ENCODE results near the gene ST8SIA6. TPM values are rescaled to one million over a fixed set of nuclear protein-coding genes. Genes with fewer than 3 reads are reported as not detected.

The ST8SIA6 gene
- total RNA-seq, 2 donors from 2014 or later, result not detected

DNA sequence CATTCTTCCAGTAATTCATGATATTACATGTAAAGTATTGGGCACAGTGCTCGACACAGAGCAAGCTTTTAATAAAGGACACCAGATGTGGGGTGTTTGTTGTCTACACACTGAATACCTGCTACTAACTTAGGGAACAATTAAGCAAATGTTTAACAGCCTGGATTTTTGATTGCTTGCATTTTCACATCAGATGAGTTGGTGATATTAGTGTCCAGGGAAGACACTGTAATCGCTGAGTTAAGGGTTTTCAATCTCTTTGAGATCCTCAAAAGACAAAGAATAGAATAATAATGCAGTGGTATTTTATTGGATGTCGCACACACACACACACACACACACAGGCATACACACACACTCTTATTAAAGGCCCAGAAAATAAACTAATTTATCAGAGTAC, 147.3 kb downstream of the ST8SIA6 start:
- no peaks in the 10 kb centered on the region for H3K36me3 ChIP-seq (replicated peaks in 1 of 2; ENCODE audit: insufficient read depth in 1 of 2, low read depth in 2 of 2)
- H3K27ac ChIP-seq, result no peak overlapping the region
- DNase-seq, result no peak
- 59 to 69% methylated on average over 3 of the region's 3 CpGs for WGBS, 2 donors
- H3K4me1 ChIP-seq, result no peaks in the 10 kb centered on the region
- ATAC-seq, result no peak
- TF ChIP-seq POLR2A (IDR thresholded peaks at IDR 0.05), result no peak
- TF ChIP-seq CTCF (IDR thresholded peaks at IDR 0.05), result no peak
- no peaks in the 10 kb centered on the region for H3K27me3 ChIP-seq
- intact Hi-C loops (cut with DNase I), result no loop called here
- H3K9me3 ChIP-seq, result no peaks in the 10 kb centered on the region
- H3K4me3 ChIP-seq, result no peak overlapping the region

DNA sequence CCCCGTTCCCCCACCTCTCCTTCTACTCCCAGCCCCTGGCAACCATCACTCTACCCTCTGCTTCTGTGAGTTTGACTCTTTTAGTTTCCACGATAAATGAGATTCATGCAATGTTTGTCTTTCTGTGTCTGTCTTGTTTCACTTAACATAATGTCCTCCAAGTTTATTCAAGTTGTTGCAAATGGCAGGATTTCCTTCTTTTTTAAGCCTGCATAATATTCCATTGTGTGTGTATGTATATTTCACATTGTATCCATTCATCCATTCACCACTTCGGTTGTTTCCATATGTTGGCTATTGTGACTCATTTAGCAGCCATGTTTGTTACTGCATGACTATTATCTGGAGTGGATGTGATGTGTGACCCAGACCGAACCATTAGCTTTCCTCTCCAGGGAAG, 162.0 kb downstream of the ST8SIA6 start:
- Histone ChIP-seq H3K4me1 (no peaks in the 10 kb centered on the region), H3K4me3 (no peak overlapping the region), H3K36me3 (replicated peaks in 1 of 2; ENCODE audit: insufficient read depth in 1 of 2, low read depth in 2 of 2) (no peaks in the 10 kb centered on the region), H3K27me3 (no peaks in the 10 kb centered on the region), H3K27ac (no peak overlapping the region), H3K9me3 (no peaks in the 10 kb centered on the region)
- TF ChIP-seq POLR2A (IDR thresholded peaks at IDR 0.05) (no peak), CTCF (IDR thresholded peaks at IDR 0.05) (no peak)
- intact Hi-C loops (cut with DNase I), result no loop called here
- WGBS, 2 donors, result 65 to 80% methylated on average over 4 of the region's 4 CpGs
- ATAC-seq (no peak), DNase-seq (no peak)

GRCh38 chr10:17290226-17290625, 164.2 kb downstream of the ST8SIA6 start:
- ATAC-seq (peak; percentile 77), DNase-seq (peak in 3 of 4 donors; percentile 18 to 36 (median 32))
- no peak overlapping the region for H3K4me3 ChIP-seq
- TF ChIP-seq CTCF (IDR thresholded peaks at IDR 0.05), result peak in 6 of 7 experiments; percentile 25 to 83 (median 72)
- no peak for TF ChIP-seq POLR2A (IDR thresholded peaks at IDR 0.05)
- 13 to 17% methylated on average over 6 of the region's 6 CpGs for WGBS, 2 donors
- no peaks in the 10 kb centered on the region for H3K36me3 ChIP-seq (replicated peaks in 1 of 2; ENCODE audit: insufficient read depth in 1 of 2, low read depth in 2 of 2)
- no peaks in the 10 kb centered on the region for H3K4me1 ChIP-seq
- no peak overlapping the region for H3K27ac ChIP-seq
- H3K27me3 ChIP-seq, result no peaks in the 10 kb centered on the region
- intact Hi-C loops (cut with DNase I), result no loop called here
- no peaks in the 10 kb centered on the region for H3K9me3 ChIP-seq

- no peaks in the 10 kb centered on the region for H3K9me3 ChIP-seq
- WGBS, 2 donors, result 55 to 58% methylated on average over 12 of the region's 12 CpGs
- DNase-seq (no peak), ATAC-seq (no peak)
- no peaks in the 10 kb centered on the region for H3K27me3 ChIP-seq
- no peaks in the 10 kb centered on the region for H3K4me1 ChIP-seq
- TF ChIP-seq POLR2A (IDR thresholded peaks at IDR 0.05) (no peak), CTCF (IDR thresholded peaks at IDR 0.05) (no peak)
- no peaks in the 10 kb centered on the region for H3K36me3 ChIP-seq (replicated peaks in 1 of 2; ENCODE audit: insufficient read depth in 1 of 2, low read depth in 2 of 2)
- no peak overlapping the region for H3K4me3 ChIP-seq
- intact Hi-C loops (cut with DNase I), result no loop called here
- H3K27ac ChIP-seq, result no peak overlapping the region
These were observed 164.6 kb downstream of the ST8SIA6 start for GRCh38 chr10:17289763-17290162.
